ENCODE data around the gene SNRNP200. TPM values are rescaled to one million over a fixed set of nuclear protein-coding genes. Genes with fewer than 3 reads are reported as not detected.
A peak's percentile ranks its signal among the peaks of the same experiment; 100 is the strongest.

The SNRNP200 gene
- polyA plus RNA-seq (78.4 to 97.5 TPM (median 79.4 TPM) in 3 replicates), polyA minus RNA-seq (202 to 276 TPM (median 227 TPM) in 3 replicates)
- polyA plus RNA-seq (2011; ENCODE audit: low read depth) = 95.0 TPM
- 57.6 and 67.6 TPM in 2 replicates for polyA plus RNA-seq (2011; cell fraction: cytosol; rRNA removed)
- 216 and 245 TPM in 2 replicates for polyA plus RNA-seq (2011; cell fraction: nucleus; rRNA removed)
- 55.1 and 79.8 TPM in 2 replicates for polyA plus RNA-seq (2012; ENCODE audit: low replicate concordance)
- polyA minus RNA-seq (2011; cell fraction: cytosol; rRNA and poly(A)+ RNA removed) = 68.7 TPM
- polyA minus RNA-seq (2011; cell fraction: nucleus; rRNA and poly(A)+ RNA removed) = 131 and 182 TPM in 2 replicates

DNA sequence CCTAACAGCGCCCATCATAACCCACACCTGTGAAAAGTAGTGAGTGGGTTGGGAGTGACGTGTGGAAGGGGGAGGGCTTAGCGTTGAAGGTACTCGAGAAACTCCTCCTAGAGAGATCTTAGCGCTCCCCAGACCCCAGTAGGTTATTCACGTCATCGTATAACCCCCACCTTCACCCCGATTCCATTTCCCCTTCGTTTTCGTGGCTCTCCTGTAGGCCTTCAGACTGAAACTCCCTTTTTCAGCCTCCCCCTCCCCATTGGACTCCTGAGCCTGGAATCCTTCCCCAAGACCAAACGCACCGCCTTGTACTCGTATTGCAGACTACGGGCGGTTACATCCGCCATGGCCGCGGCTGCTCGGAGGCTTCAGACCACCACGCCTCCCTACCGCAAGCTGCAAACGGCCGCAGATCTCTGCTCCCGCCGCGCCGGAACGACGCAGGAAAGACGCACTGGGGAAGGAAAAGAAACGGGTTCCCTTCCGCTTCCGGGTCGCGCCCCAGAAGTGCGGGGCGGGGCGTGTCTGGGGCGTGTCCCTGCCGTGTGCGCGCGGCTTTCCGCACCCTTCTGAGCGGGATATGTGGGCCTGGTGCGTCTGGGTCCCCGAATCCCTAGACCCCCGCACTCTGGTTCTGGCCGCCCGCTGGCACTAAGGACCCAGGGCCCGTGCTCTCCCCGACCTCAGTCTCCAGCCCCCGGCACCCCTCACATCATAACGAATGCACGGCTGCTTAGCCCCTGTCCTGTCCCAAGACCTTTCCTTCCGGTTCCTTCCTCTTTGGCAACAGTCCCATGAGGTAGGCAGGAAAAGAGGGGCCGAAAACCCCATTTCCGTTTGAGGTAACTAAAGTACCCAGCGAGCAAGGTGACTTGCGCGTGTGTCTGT, at the start of gene SNRNP200:
Gene SNRNP200, minus strand, starts transcription at position 456 of the 888 bp plus-strand sequence. Its CDS starts 109 bp downstream, at position 347.
- no peak for FAIRE-seq

GRCh38 chr2:96354492-96354891, 49.1 kb upstream of the SNRNP200 start:
- Histone ChIP-seq H3K4me3 (ENCODE audit: control insufficient read depth in 2 of 3, extremely low read depth in 1 of 3, insufficient read depth in 2 of 3, low read depth in 1 of 3, low read length in 3 of 3) (no peak overlapping the region), H3K36me3 (ENCODE audit: control insufficient read depth in 2 of 2, extremely low read depth in 1 of 2, insufficient read depth in 2 of 2, low read length in 2 of 2) (peaks cover 0 to 39% of the 10 kb centered on the region in 2 experiments), H3K9ac (ENCODE audit: control insufficient read depth, extremely low read depth, insufficient read depth, low read length) (no peak overlapping the region), H3K27me3 (ENCODE audit: control insufficient read depth, extremely low read depth, insufficient read depth, low read length) (no peaks in the 10 kb centered on the region), H4K20me1 (ENCODE audit: control insufficient read depth, extremely low read depth, insufficient read depth, low read length) (no peaks in the 10 kb centered on the region), H3K79me2 (ENCODE audit: control insufficient read depth, insufficient read depth, low read length) (no peaks in the 10 kb centered on the region), H3K4me2 (ENCODE audit: control insufficient read depth, extremely low read depth, insufficient read depth, low read depth, low read length) (no peak overlapping the region), H3K4me1 (ENCODE audit: control insufficient read depth, extremely low read depth, insufficient read depth, low read length) (no peaks in the 10 kb centered on the region), H3K27ac (ENCODE audit: control insufficient read depth, insufficient read depth, low read length) (no peak overlapping the region), H3K9me3 (ENCODE audit: control insufficient read depth, low read depth, low read length) (no peaks in the 10 kb centered on the region), H3K9me1 (ENCODE audit: control insufficient read depth, extremely low read depth, insufficient read depth, low read length) (no peaks in the 10 kb centered on the region), H2AFZ (ENCODE audit: control insufficient read depth, low read length) (no peak overlapping the region)
- dilution Hi-C loops (cut with MboI; ENCODE audit: extremely low pct_ligation_motif_present, low sequenced_read_pairs) = no loop called here
- no peak for FAIRE-seq
- DNase-seq (ENCODE audit: low read depth, low spot score) = no peak
- TF ChIP-seq EZH2 (IDR thresholded peaks at IDR 0.05; ENCODE audit: low read length) = no peak
- TF ChIP-seq CTCF (optimal IDR thresholded peaks at IDR 0.05 in 1 of 3, IDR thresholded peaks at IDR 0.05 in 1 of 3, conservative IDR thresholded peaks at IDR 0.05 in 1 of 3; ENCODE audit: extremely low read depth in 1 of 3, insufficient read depth in 2 of 3, low read length in 3 of 3) = no peak

More for the DNA sequence above, at the start of gene SNRNP200:
- TF ChIP-seq EZH2 (IDR thresholded peaks at IDR 0.05; ENCODE audit: low read length) (no peak), CTCF (optimal IDR thresholded peaks at IDR 0.05 in 1 of 3, IDR thresholded peaks at IDR 0.05 in 1 of 3, conservative IDR thresholded peaks at IDR 0.05 in 1 of 3; ENCODE audit: extremely low read depth in 1 of 3, insufficient read depth in 2 of 3, low read length in 3 of 3) (no peak)
- H3K9me1 ChIP-seq (ENCODE audit: control insufficient read depth, extremely low read depth, insufficient read depth, low read length) = peaks cover 3% of the 10 kb centered on the region
- peaks cover 20 to 26% of the 10 kb centered on the region in 2 experiments for H3K36me3 ChIP-seq (ENCODE audit: control insufficient read depth in 2 of 2, extremely low read depth in 1 of 2, insufficient read depth in 2 of 2, low read length in 2 of 2)
- no peaks in the 10 kb centered on the region for H4K20me1 ChIP-seq (ENCODE audit: control insufficient read depth, extremely low read depth, insufficient read depth, low read length)
- H3K79me2 ChIP-seq (ENCODE audit: control insufficient read depth, insufficient read depth, low read length) = peaks cover 45% of the 10 kb centered on the region
- no peaks in the 10 kb centered on the region for H3K9me3 ChIP-seq (ENCODE audit: control insufficient read depth, low read depth, low read length)
- H3K4me3 ChIP-seq (ENCODE audit: control insufficient read depth in 2 of 3, extremely low read depth in 1 of 3, insufficient read depth in 2 of 3, low read depth in 1 of 3, low read length in 3 of 3) = peak within 1 kb of the TSS; percentile 75 to 98 (median 96)
- H3K9ac ChIP-seq (ENCODE audit: control insufficient read depth, extremely low read depth, insufficient read depth, low read length) = peak within 1 kb of the TSS; percentile 96
- peak within 1 kb of the TSS; percentile 94 for H3K27ac ChIP-seq (ENCODE audit: control insufficient read depth, insufficient read depth, low read length)
- H3K4me1 ChIP-seq (ENCODE audit: control insufficient read depth, extremely low read depth, insufficient read depth, low read length) = peaks cover 13% of the 10 kb centered on the region
- peak; percentile 28 for DNase-seq (ENCODE audit: low read depth, low spot score)
- peak within 1 kb of the TSS; percentile 99 for H3K4me2 ChIP-seq (ENCODE audit: control insufficient read depth, extremely low read depth, insufficient read depth, low read depth, low read length)
- peak within 1 kb of the TSS; percentile 97 for H2AFZ ChIP-seq (ENCODE audit: control insufficient read depth, low read length)
- dilution Hi-C loops (cut with MboI; ENCODE audit: extremely low pct_ligation_motif_present, low sequenced_read_pairs) = no loop called here
- no peaks in the 10 kb centered on the region for H3K27me3 ChIP-seq (ENCODE audit: control insufficient read depth, extremely low read depth, insufficient read depth, low read length)
